ENCODE data around the gene TARS1. TPM values are rescaled to one million over a fixed set of nuclear protein-coding genes. Genes with fewer than 3 reads are reported as not detected.
"Not testable (repeated sequence)": the region's sequence is repeated elsewhere in the genome, so short reads cannot be mapped to it uniquely, and the experiment has no call there.

TARS1 gene
- polyA plus RNA-seq, 3 donors, result 47.9 to 67.1 (median 54.1) TPM

GRCh38 chr5:33515366-33515765, 74.6 kb downstream of the TARS1 start:
- not testable (repeated sequence) for H3K27ac ChIP-seq (ENCODE audit: low read depth, low read length)

GRCh38 chr5:33516421-33516820, 75.7 kb downstream of the TARS1 start:
- H3K27ac ChIP-seq (ENCODE audit: low read depth, low read length), result no peak overlapping the region
- 29 to 75% (median 72%) methylated on average over 2 of the region's 2 CpGs for WGBS, 3 donors

More at GRCh38 chr5:33515366-33515765, 74.6 kb downstream of the TARS1 start:
- 95 to 98% (median 98%) methylated on average over 28 to 32 of the region's 32 CpGs for WGBS, 3 donors

Measured in adipose tissue (tissue), 3 donors.